MCF 10A (cell line): Measurements from ENCODE around the gene TRANK1. TPM values are rescaled to one million over a fixed set of nuclear protein-coding genes. Genes with fewer than 3 reads are reported as not detected.
"Not testable (repeated sequence)": the region's sequence is repeated elsewhere in the genome, so short reads cannot be mapped to it uniquely, and the experiment has no call there.

Source experiments
- BruUV-seq: library from RNA; stranded (reverse); fragments of 400-500 nt; replicated peaks from 2 replicates; lab custom pipeline; 2021; lab: Mats Ljungman, UMichigan
- CTCF ChIA-PET: fragments of 300-600 bp; sonication (Branson Sonifier 250); formaldehyde crosslinking; extraction: SDS; loops from one replicate; lab custom pipeline; 2021; ENCODE audit warnings: antibody characterized with exemption, inconsistent platforms; lab: Yijun Ruan, JAX
- POLR2A ChIA-PET: fragments of 300-600, 350-650 bp; sonication (Branson Sonifier 250); formaldehyde crosslinking; extraction: SDS; loops from one replicate; lab custom pipeline; 2020; ENCODE audit warnings: antibody characterized with exemption, inconsistent platforms; lab: Yijun Ruan, JAX
- DNase-seq: peaks from one replicate; pipeline ENCODE4 v3.0.0-alpha.2; 2018; ENCODE audit not compliant: unreplicated experiment
- H3K27ac Mint-ChIP-seq: one replicate; pipeline ENCODE4 v1.8.0; 2022; ENCODE audit warnings: mild to moderate bottlenecking, low read depth, mixed read lengths; ENCODE audit not compliant: unreplicated experiment
- H3K27me3 Mint-ChIP-seq: one replicate; pipeline ENCODE4 v1.8.0; 2022; ENCODE audit warnings: mixed read lengths; ENCODE audit not compliant: insufficient read depth, unreplicated experiment
- H3K36me3 Mint-ChIP-seq: one replicate; pipeline ENCODE4 v1.8.0; 2022; ENCODE audit warnings: mild to moderate bottlenecking, moderate library complexity, mixed read lengths; ENCODE audit not compliant: insufficient read depth, unreplicated experiment
- H3K4me1 Mint-ChIP-seq: one replicate; pipeline ENCODE4 v1.8.0; 2022; ENCODE audit warnings: mixed read lengths; ENCODE audit not compliant: insufficient read depth, unreplicated experiment
- H3K4me3 Mint-ChIP-seq: one replicate; pipeline ENCODE4 v1.8.0; 2022; ENCODE audit warnings: mild to moderate bottlenecking, moderate library complexity, mixed read lengths; ENCODE audit not compliant: unreplicated experiment
- H3K9me3 Mint-ChIP-seq: one replicate; pipeline ENCODE4 v1.8.0; 2022; ENCODE audit warnings: mixed read lengths; ENCODE audit not compliant: unreplicated experiment
- intact Hi-C: fragments of 100-400 bp; cut with micrococcal nuclease; formaldehyde crosslinking; loops from 2 replicates; pipeline ENCODE4 v1.14.1; 2022
- total RNA-seq: library from RNA; stranded (reverse); gene quantifications from 2 replicates; pipeline ENCODE4 v1.2.3, GENCODE V29; 2022
- TF ChIP-seq, protein P1 (sequence below): fragments of 200-600 bp; IDR thresholded peaks from one replicate; pipeline ENCODE4 v1.8.0; 2022; ENCODE audit warnings: antibody characterized with exemption, mild to moderate bottlenecking; ENCODE audit not compliant: unreplicated experiment

The TRANK1 gene
- total RNA-seq, 1 experiment from 2014 or later = 4.7 TPM

DNA sequence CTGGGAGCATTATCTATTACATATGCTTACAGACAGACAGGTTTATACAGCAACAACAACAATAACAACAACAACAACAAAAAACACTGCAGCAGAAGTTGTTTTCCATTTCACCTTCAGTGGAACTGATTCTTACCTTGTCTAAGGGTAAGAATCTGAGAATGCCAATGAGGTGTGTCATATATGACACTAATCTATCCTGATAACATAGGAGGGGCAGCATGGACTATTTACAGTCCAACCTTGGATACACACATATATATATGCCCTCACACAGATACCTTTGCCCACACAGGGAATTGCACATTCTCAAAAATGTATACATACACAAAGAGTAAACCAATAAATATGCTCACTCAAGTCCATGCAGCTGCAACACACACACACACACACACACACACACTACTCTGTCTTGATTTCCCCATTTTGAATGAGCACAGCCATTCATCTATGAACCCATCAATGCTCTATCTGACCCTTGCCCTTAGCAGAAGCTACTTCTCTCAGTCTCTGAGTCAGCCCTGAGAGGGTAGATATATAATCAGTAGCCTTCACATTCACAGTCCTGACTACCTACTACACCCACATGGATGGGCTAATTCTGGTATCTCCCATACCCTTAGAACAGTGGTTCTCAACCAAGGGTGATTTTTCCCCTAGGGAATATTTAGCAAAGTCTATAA, 9.7 kb upstream of the TRANK1 start:
- ChIA-PET CTCF (interaction anchor here (0.5 to 5.6 kb wide), 7 partner anchors 15 to 225 kb away, joined by 3 to 126 read pairs (median 4); no protein-coding TSS in a partner anchor), POLR2A (interaction anchor here (1.4 kb wide), 1 partner anchor 38 kb away, joined by 3 read pairs; the partner anchor contains the start of genes EPM2AIP1 and MLH1)
- H3K36me3 Mint-ChIP-seq = peaks cover 4% of the 10 kb centered on the region
- intact Hi-C loops = loop anchor here (10.0 kb wide), 1 partner anchor 990 kb away; no protein-coding TSS in a partner anchor
- TF ChIP-seq, protein P1, sequence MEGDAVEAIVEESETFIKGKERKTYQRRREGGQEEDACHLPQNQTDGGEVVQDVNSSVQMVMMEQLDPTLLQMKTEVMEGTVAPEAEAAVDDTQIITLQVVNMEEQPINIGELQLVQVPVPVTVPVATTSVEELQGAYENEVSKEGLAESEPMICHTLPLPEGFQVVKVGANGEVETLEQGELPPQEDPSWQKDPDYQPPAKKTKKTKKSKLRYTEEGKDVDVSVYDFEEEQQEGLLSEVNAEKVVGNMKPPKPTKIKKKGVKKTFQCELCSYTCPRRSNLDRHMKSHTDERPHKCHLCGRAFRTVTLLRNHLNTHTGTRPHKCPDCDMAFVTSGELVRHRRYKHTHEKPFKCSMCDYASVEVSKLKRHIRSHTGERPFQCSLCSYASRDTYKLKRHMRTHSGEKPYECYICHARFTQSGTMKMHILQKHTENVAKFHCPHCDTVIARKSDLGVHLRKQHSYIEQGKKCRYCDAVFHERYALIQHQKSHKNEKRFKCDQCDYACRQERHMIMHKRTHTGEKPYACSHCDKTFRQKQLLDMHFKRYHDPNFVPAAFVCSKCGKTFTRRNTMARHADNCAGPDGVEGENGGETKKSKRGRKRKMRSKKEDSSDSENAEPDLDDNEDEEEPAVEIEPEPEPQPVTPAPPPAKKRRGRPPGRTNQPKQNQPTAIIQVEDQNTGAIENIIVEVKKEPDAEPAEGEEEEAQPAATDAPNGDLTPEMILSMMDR = no peak
- no peak overlapping the region for H3K27ac Mint-ChIP-seq
- H3K27me3 Mint-ChIP-seq = no peaks in the 10 kb centered on the region
- BruUV-seq = no TSS peak
- no peak for DNase-seq
- peaks cover under 1% of the 10 kb centered on the region for H3K9me3 Mint-ChIP-seq
- H3K4me3 Mint-ChIP-seq = no peak overlapping the region
- peaks cover 11% of the 10 kb centered on the region for H3K4me1 Mint-ChIP-seq

DNA sequence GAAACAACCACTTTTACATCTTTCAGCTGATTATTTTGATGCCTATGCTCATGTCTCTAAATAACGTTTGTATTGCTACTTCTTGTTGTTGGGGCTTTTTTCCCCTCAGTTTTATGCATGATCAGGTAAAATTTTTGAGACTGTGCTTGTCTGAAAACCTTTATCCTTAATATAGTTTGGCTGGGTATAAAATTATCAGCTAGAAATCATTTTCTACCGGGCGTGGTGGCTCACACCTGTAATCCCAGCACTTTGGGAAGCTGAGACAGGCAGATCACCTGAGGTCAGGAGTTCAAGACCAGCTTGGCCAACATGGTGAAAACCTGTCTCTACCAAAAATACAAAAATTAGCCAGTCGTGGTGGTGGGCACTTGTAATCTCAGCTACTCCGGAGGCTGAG, 3.0 kb upstream of the TRANK1 start:
- H3K4me1 Mint-ChIP-seq, H3K36me3 Mint-ChIP-seq, CTCF ChIA-PET, H3K4me3 Mint-ChIP-seq, BruUV-seq, DNase-seq, H3K27ac Mint-ChIP-seq, intact Hi-C loops, H3K27me3 Mint-ChIP-seq: not testable (repeated sequence)
- H3K9me3 Mint-ChIP-seq = peaks cover 17% of the 10 kb centered on the region
- POLR2A ChIA-PET = interaction anchor here (2.0 kb wide), 1 partner anchor 10 kb away, joined by 6 read pairs; no protein-coding TSS in a partner anchor

DNA sequence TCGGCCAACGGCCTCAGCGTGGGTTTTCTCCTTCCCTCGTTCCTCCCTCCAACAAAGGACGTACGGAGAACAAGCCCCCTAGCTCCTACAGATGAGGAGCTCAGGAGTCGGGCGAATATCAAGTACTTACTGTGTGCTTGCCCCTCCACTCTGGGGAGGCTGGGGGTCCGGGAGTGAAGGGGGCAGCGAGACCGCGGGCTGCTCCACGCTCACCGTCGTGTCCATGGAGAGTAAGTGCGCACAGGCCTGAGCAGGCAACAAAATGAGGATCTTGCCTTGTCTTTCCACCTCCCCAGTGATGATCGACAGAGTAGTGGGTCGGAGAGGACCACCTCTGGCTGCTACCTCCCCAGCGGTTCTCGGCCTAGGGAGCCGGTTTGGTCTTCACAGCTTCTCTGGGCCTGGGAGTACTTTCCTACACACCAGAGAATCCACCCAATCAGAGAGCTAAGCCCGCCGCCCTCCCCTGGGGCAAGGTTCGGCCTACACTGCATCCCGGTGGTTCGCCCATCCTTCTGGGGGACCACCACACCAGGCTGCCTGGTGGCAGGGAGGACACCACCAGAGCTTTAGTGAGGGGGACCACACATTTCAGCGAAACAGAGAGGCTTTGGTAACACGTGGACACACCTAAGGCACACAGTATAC, 603 bp upstream of the TRANK1 start:
- Mint-ChIP-seq H3K9me3 (peaks cover 17% of the 10 kb centered on the region), H3K27me3 (no peaks in the 10 kb centered on the region), H3K4me1 (no peaks in the 10 kb centered on the region), H3K4me3 (no peak overlapping the region), H3K36me3 (no peaks in the 10 kb centered on the region), H3K27ac (no peak overlapping the region)
- no TSS peak for BruUV-seq
- ChIA-PET POLR2A (no interaction called here), CTCF (interaction anchor here (0.6 to 0.8 kb wide), 4 partner anchors 12 to 981 kb away, joined by 3 to 7 read pairs (median 4); no protein-coding TSS in a partner anchor)
- no peak for DNase-seq
- TF ChIP-seq, protein P1 = no peak
- intact Hi-C loops = no loop called here

DNA sequence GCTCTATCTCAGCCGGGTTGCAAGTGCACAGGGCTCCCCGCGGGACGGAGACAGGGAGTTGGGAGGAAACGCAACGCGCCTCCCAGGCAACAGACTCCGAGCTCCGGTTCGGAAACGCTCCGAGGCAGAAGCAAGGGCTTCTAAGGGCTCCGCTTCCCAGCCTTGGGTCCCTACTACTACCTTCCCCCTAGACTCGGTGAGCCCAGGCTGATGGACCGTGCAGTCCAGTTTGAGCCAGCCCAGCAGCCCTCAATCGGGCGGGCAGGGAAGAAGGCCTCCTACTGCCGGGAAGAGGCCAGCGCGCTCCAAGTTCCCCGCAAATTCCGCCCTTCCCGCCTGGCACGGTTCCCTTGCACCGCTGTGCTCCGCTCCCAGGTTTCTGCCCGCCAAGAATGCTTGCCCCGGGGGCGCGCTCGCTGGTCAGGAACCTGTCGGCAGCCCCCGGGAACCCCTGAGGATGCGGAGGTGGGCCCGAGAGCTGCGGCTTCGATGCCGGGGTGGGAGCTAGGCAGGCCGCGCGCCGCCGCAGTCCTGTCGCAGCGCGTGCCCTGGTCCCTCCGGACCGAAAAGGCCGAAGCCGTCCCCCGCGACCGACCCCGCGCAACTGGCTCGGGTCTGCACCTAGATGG, 728 bp downstream of the TRANK1 start:
- TF ChIP-seq, protein P1 = no peak
- no peak overlapping the region for H3K27ac Mint-ChIP-seq
- no peak overlapping the region for H3K4me3 Mint-ChIP-seq
- intact Hi-C loops = no loop called here
- no peaks in the 10 kb centered on the region for H3K27me3 Mint-ChIP-seq
- peaks cover 12% of the 10 kb centered on the region for H3K9me3 Mint-ChIP-seq
- DNase-seq = no peak
- no peaks in the 10 kb centered on the region for H3K36me3 Mint-ChIP-seq
- POLR2A ChIA-PET = no interaction called here
- H3K4me1 Mint-ChIP-seq = no peaks in the 10 kb centered on the region
- BruUV-seq = no TSS peak
- CTCF ChIA-PET = interaction anchor here (0.8 kb wide), 1 partner anchor 213 kb away, joined by 8 read pairs; no protein-coding TSS in a partner anchor
